ENCODE measurements around the gene MICAL2.

DNA sequence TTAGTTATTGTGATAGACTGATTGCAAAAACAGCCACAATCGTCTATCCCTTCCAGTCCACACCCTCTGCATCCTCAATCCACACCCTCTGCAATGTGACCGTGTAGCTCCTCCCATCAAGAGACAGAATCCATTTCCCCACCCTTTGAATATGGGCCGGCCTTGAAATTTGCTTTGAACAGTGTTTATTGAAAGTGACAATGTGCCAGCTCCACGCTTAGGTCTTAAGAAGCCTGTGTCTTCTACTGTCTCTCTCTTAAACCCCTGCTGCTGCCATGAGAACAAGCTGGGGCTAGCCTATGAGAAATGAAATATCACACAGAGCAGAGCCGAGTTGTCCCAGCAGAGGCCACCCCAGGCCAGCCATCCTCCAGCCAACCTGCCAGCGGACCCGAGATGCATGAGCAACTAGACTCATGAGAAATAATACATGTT is 22.3 kb upstream of the MICAL2 start:
- TF ChIP-seq, protein P1, sequence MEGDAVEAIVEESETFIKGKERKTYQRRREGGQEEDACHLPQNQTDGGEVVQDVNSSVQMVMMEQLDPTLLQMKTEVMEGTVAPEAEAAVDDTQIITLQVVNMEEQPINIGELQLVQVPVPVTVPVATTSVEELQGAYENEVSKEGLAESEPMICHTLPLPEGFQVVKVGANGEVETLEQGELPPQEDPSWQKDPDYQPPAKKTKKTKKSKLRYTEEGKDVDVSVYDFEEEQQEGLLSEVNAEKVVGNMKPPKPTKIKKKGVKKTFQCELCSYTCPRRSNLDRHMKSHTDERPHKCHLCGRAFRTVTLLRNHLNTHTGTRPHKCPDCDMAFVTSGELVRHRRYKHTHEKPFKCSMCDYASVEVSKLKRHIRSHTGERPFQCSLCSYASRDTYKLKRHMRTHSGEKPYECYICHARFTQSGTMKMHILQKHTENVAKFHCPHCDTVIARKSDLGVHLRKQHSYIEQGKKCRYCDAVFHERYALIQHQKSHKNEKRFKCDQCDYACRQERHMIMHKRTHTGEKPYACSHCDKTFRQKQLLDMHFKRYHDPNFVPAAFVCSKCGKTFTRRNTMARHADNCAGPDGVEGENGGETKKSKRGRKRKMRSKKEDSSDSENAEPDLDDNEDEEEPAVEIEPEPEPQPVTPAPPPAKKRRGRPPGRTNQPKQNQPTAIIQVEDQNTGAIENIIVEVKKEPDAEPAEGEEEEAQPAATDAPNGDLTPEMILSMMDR (IDR thresholded peaks at IDR 0.05): peak in 1 of 4 donors; percentile 4
- TF ChIP-seq POLR2A (IDR thresholded peaks at IDR 0.05): peak; percentile 11
